ENCODE data around the gene NR2C1.

The NR2C1 gene

GRCh38 chr12:95116773-95117172, 43.4 kb upstream of the NR2C1 start:
- H3K9ac ChIP-seq (ENCODE audit: low read length) = no peak overlapping the region
- no peak overlapping the region for H3K4me3 ChIP-seq (ENCODE audit: low read length)
- 0 out of 2 replicates have a peak, but pooled peaks cover 3% of the 10 kb centered on the region for H3K4me1 ChIP-seq (ENCODE audit: low read length)
- H4K20me1 ChIP-seq (ENCODE audit: insufficient read depth, low read length) = no peaks in the 10 kb centered on the region
- TF ChIP-seq EZH2phosphoT487 (IDR thresholded peaks at IDR 0.05; ENCODE audit: low read depth) = no peak
- TF ChIP-seq, protein P1, sequence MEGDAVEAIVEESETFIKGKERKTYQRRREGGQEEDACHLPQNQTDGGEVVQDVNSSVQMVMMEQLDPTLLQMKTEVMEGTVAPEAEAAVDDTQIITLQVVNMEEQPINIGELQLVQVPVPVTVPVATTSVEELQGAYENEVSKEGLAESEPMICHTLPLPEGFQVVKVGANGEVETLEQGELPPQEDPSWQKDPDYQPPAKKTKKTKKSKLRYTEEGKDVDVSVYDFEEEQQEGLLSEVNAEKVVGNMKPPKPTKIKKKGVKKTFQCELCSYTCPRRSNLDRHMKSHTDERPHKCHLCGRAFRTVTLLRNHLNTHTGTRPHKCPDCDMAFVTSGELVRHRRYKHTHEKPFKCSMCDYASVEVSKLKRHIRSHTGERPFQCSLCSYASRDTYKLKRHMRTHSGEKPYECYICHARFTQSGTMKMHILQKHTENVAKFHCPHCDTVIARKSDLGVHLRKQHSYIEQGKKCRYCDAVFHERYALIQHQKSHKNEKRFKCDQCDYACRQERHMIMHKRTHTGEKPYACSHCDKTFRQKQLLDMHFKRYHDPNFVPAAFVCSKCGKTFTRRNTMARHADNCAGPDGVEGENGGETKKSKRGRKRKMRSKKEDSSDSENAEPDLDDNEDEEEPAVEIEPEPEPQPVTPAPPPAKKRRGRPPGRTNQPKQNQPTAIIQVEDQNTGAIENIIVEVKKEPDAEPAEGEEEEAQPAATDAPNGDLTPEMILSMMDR (IDR thresholded peaks at IDR 0.05; ENCODE audit: low read depth, low read length) = no peak
- no peaks in the 10 kb centered on the region for H3K36me3 ChIP-seq (replicated peaks; ENCODE audit: low read depth, low read length)
- peaks cover 14% of the 10 kb centered on the region for H3K27me3 ChIP-seq (ENCODE audit: low read depth, low read length)
- H3K79me2 ChIP-seq (ENCODE audit: low read length) = no peaks in the 10 kb centered on the region
- no peak overlapping the region for H3K27ac ChIP-seq (ENCODE audit: low read length)
- 0 out of 2 replicates have a peak overlapping the region, but pooled peaks have one; percentile 22 for H3K4me2 ChIP-seq (ENCODE audit: low read length)
- H2AFZ ChIP-seq (ENCODE audit: low read depth, low read length) = no peak overlapping the region
- no peaks in the 10 kb centered on the region for H3K9me3 ChIP-seq (ENCODE audit: insufficient read depth, low read length)

GRCh38 chr12:95116341-95116740, 42.9 kb upstream of the NR2C1 start:
- H3K9me3 ChIP-seq (ENCODE audit: insufficient read depth, low read length) = no peaks in the 10 kb centered on the region
- H3K36me3 ChIP-seq (replicated peaks; ENCODE audit: low read depth, low read length) = no peaks in the 10 kb centered on the region
- H3K27me3 ChIP-seq (ENCODE audit: low read depth, low read length) = peaks cover 18% of the 10 kb centered on the region
- H3K4me2 ChIP-seq (ENCODE audit: low read length) = no peak overlapping the region
- no peaks in the 10 kb centered on the region for H3K79me2 ChIP-seq (ENCODE audit: low read length)
- H3K4me3 ChIP-seq (ENCODE audit: low read length) = no peak overlapping the region
- H2AFZ ChIP-seq (ENCODE audit: low read depth, low read length) = no peak overlapping the region
- TF ChIP-seq, protein P1 (IDR thresholded peaks at IDR 0.05; ENCODE audit: low read depth, low read length) = no peak
- TF ChIP-seq EZH2phosphoT487 (IDR thresholded peaks at IDR 0.05; ENCODE audit: low read depth) = no peak
- 0 out of 2 replicates have a peak, but pooled peaks cover 3% of the 10 kb centered on the region for H3K4me1 ChIP-seq (ENCODE audit: low read length)
- no peak overlapping the region for H3K27ac ChIP-seq (ENCODE audit: low read length)
- no peak overlapping the region for H3K9ac ChIP-seq (ENCODE audit: low read length)
- no peaks in the 10 kb centered on the region for H4K20me1 ChIP-seq (ENCODE audit: insufficient read depth, low read length)

DNA sequence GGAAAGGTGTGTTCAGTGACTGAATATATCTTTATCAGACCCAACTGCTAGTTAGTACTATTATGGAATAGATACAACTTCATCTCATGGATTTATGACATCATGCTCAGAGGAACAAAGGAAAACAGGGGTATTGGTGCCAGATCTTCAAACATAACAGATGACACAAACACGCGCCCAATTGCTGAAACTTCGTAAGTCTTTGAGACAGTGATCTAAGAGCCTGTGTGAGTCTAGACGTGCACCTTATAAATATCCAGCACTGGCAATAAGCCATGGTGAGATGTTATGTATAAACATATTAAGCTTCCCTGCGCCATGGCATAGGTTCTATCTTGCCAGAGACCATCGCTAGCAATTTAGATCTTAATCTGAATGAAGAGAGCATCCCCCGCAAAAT, 42.2 kb upstream of the NR2C1 start:
- Histone ChIP-seq H3K4me1 (ENCODE audit: low read length) (0 out of 2 replicates have a peak, but pooled peaks cover 3% of the 10 kb centered on the region), H3K4me3 (ENCODE audit: low read length) (no peak overlapping the region), H2AFZ (ENCODE audit: low read depth, low read length) (no peak overlapping the region), H3K27ac (ENCODE audit: low read length) (no peak overlapping the region), H4K20me1 (ENCODE audit: insufficient read depth, low read length) (no peaks in the 10 kb centered on the region), H3K36me3 (replicated peaks; ENCODE audit: low read depth, low read length) (no peaks in the 10 kb centered on the region), H3K79me2 (ENCODE audit: low read length) (no peaks in the 10 kb centered on the region), H3K27me3 (ENCODE audit: low read depth, low read length) (peaks cover 18% of the 10 kb centered on the region), H3K9ac (ENCODE audit: low read length) (no peak overlapping the region), H3K4me2 (ENCODE audit: low read length) (no peak overlapping the region), H3K9me3 (ENCODE audit: insufficient read depth, low read length) (no peaks in the 10 kb centered on the region)
- TF ChIP-seq EZH2phosphoT487 (IDR thresholded peaks at IDR 0.05; ENCODE audit: low read depth) = no peak
- TF ChIP-seq, protein P1 (IDR thresholded peaks at IDR 0.05; ENCODE audit: low read depth, low read length) = no peak

GRCh38 chr12:95114766-95115405, 41.5 kb upstream of the NR2C1 start:
- no peak overlapping the region for H3K4me2 ChIP-seq (ENCODE audit: low read length)
- TF ChIP-seq, protein P1 (IDR thresholded peaks at IDR 0.05; ENCODE audit: low read depth, low read length) = no peak
- no peak for TF ChIP-seq EZH2phosphoT487 (IDR thresholded peaks at IDR 0.05; ENCODE audit: low read depth)
- no peaks in the 10 kb centered on the region for H3K9me3 ChIP-seq (ENCODE audit: insufficient read depth, low read length)
- 0 out of 2 replicates have a peak, but pooled peaks cover 3% of the 10 kb centered on the region for H3K4me1 ChIP-seq (ENCODE audit: low read length)
- H4K20me1 ChIP-seq (ENCODE audit: insufficient read depth, low read length) = no peaks in the 10 kb centered on the region
- H3K79me2 ChIP-seq (ENCODE audit: low read length) = no peaks in the 10 kb centered on the region
- no peaks in the 10 kb centered on the region for H3K36me3 ChIP-seq (replicated peaks; ENCODE audit: low read depth, low read length)
- H3K4me3 ChIP-seq (ENCODE audit: low read length) = no peak overlapping the region
- H2AFZ ChIP-seq (ENCODE audit: low read depth, low read length) = no peak overlapping the region
- H3K9ac ChIP-seq (ENCODE audit: low read length) = no peak overlapping the region
- H3K27ac ChIP-seq (ENCODE audit: low read length) = no peak overlapping the region
- peaks cover 18% of the 10 kb centered on the region for H3K27me3 ChIP-seq (ENCODE audit: low read depth, low read length)
